HAP-1 (cell line): ENCODE results near the gene KIAA0753.
A peak's percentile ranks its signal among the peaks of the same experiment; 100 is the strongest.

Experiments
- DNase-seq, 2 experiments: peaks; one replicate each; pipeline ENCODE4 v3.0.0-alpha.2; 2016 to 2020; ENCODE audit warnings: low spot score in 2 of 2
- H3K27me3 ChIP-seq: fragments of 250-450 bp; sonication (Bioruptor Pico); 2 replicates; pipeline ENCODE4 v1.5.1; 2020; ENCODE audit warnings: low read depth, mild to moderate bottlenecking, moderate library complexity
- H3K36me3 ChIP-seq: fragments of 250-450 bp; sonication (Bioruptor Pico); replicated peaks from 2 replicates; pipeline ENCODE4 v1.5.1; 2020; ENCODE audit warnings: mild to moderate bottlenecking
- H3K4me1 ChIP-seq: fragments of 250-450 bp; sonication (Bioruptor Pico); 2 replicates; pipeline ENCODE4 v1.5.1; 2020; ENCODE audit warnings: mild to moderate bottlenecking
- H3K4me3 ChIP-seq: fragments of 250-450 bp; sonication (Bioruptor Pico); 2 replicates; pipeline ENCODE4 v1.5.1; 2020; ENCODE audit warnings: mild to moderate bottlenecking, moderate library complexity
- H3K9me3 ChIP-seq: fragments of 250-450 bp; sonication (Bioruptor Pico); 2 replicates; pipeline ENCODE4 v1.5.1; 2020; ENCODE audit warnings: mild to moderate bottlenecking, moderate library complexity
- in situ Hi-C: fragments of 300-500 bp; cut with MboI; formaldehyde crosslinking; loops from 3 replicates; pipeline ENCODE4 v1.14.3; 2020; ENCODE audit warnings: low sequenced_read_pairs, inconsistent platforms, mixed read lengths

Gene KIAA0753

DNA sequence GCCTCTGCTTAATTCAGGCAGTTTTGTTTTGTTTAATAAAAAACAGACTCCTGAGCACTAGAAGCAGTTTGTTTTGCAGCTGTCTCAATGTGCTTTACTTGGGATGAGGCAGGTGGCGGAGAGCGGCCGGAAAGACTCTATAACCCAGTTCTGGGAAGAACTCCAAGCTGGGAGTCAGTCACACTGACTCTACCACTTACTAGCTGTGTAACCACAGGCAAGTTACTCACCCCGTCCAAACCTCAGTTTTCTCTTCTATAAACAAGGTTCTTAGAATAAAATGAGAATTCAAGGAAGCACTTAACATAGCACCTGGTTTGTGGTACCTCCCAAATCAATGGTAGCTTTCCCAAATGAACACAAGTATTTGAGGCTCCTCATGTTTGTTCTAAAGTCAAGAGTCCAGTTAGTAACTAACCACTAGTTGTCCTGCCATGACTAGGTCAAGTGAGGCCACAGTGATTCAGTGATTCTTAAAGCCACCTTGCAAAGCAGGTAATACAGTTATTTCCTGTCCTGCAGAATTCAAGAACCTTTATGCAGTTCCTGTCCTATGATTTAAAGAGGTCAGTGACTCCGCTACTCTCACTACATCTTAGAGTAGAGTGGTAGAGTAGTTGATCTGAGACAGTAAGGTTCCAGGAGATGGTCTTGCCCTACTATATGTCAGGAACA is 3.1 kb upstream of the KIAA0753 start:
- in situ Hi-C loops = no loop called here
- H3K36me3 ChIP-seq = peaks cover 41% of the 10 kb centered on the region
- no peak for DNase-seq

GRCh38 chr17:6642592-6642991 is 2.1 kb upstream of the KIAA0753 start:
- in situ Hi-C loops = no loop called here
- Histone ChIP-seq H3K36me3 (peaks cover 31% of the 10 kb centered on the region), H3K4me3 (no peak overlapping the region), H3K4me1 (peaks cover 16% of the 10 kb centered on the region), H3K27me3 (no peaks in the 10 kb centered on the region), H3K9me3 (no peaks in the 10 kb centered on the region)
- DNase-seq = no peak

More for the DNA sequence above, 3.1 kb upstream of the KIAA0753 start:
- Histone ChIP-seq H3K4me3 (no peak overlapping the region), H3K27me3 (no peaks in the 10 kb centered on the region), H3K4me1 (peaks cover 16% of the 10 kb centered on the region), H3K9me3 (no peaks in the 10 kb centered on the region)

DNA sequence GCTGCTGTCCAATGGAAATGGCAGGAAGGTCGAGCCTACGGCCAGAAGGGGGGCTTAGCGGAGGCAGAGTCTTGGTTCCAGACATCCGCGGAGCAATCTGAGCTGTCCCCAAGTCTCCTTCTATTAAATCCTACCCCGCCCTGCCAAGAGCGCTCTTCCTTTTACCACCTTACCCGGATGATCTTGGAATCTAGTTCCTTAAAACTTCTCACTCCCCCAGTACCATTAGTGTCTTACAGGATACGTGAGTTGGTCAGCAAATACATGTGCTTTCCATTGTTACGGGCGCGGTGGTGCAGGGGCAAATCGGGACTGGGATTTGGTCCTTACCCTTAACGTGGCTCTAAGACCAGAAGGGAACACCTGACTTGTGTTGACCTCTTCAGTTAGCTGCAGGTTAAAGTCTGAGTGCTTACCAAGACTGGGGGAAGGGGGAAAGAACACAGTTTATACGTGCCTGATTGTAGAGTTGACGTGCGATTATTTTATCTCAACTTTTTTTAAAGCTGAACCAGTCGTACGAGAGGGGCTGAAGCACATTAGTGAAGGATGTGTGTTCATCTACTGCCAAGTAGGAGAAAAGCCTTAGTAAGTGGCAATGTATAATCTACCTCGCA is 844 bp upstream of the KIAA0753 start:
- H3K4me3 ChIP-seq = peak overlapping the region; percentile 77
- H3K36me3 ChIP-seq = peaks cover 27% of the 10 kb centered on the region
- peak; percentile 26 to 40 for DNase-seq
- in situ Hi-C loops = no loop called here
- peaks cover 16% of the 10 kb centered on the region for H3K4me1 ChIP-seq
- H3K27me3 ChIP-seq = no peaks in the 10 kb centered on the region
- no peaks in the 10 kb centered on the region for H3K9me3 ChIP-seq

- in situ Hi-C loops = no loop called here
- Histone ChIP-seq H3K4me1 (peaks cover 14% of the 10 kb centered on the region), H3K36me3 (peaks cover 25% of the 10 kb centered on the region), H3K27me3 (no peaks in the 10 kb centered on the region), H3K4me3 (peak overlapping the region; percentile 77), H3K9me3 (no peaks in the 10 kb centered on the region)
- DNase-seq = peak in 1 of 2 experiments; percentile 58
Measured at GRCh38 chr17:6639586-6640535, 650 bp downstream of the KIAA0753 start.

GRCh38 chr17:6639014-6639585 is 1.4 kb downstream of the KIAA0753 start:
- peak overlapping the region; percentile 77 for H3K4me3 ChIP-seq
- DNase-seq = no peak
- peaks cover 18% of the 10 kb centered on the region for H3K36me3 ChIP-seq
- H3K27me3 ChIP-seq = no peaks in the 10 kb centered on the region
- H3K4me1 ChIP-seq = peaks cover 14% of the 10 kb centered on the region
- in situ Hi-C loops = no loop called here
- H3K9me3 ChIP-seq = no peaks in the 10 kb centered on the region

DNA sequence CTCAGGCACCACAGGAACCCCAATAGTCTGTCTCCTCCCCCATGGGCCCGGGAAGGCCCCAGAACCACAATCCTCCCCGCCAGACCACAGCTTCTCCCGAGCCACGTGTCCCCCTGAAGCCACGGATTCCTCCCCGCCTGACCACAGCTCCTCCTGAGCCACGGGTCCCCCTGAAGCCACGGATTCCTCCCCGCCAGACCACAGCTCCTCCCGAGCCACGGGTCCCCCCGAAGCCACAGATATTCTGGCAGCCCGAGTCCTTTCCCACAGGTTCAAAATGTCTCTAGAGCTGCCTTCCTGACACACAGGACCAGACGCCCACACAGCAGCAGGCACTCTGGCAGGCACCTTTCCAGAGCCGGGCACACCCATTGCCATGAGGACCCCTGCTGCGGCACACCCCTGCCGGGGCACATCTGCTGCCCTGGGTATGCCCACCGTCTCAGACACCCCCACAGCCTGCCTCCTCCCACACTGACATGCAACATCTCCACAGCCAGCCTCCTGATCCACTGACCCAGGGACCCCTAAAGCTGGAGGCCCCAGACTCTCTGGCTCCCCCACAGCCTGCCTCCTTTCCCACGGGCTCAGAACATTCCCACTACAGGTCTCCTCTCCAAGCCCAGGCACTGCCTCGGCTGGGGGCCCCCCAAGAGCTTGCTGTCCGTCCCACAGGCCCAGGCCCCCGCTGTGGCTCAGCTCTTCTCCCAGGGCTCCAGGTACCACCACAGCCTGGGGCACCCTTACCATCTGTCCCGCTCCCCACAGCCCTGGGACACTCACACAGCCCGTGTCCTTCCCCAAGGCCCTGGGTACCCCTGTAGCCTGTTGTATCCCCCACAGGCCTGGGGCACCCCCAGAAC is 2.2 kb downstream of the KIAA0753 start:
- H3K27me3 ChIP-seq = no peaks in the 10 kb centered on the region
- DNase-seq = no peak
- H3K36me3 ChIP-seq = peaks cover 17% of the 10 kb centered on the region
- H3K9me3 ChIP-seq = no peaks in the 10 kb centered on the region
- peaks cover 14% of the 10 kb centered on the region for H3K4me1 ChIP-seq
- H3K4me3 ChIP-seq = no peak overlapping the region
- in situ Hi-C loops = no loop called here

DNA sequence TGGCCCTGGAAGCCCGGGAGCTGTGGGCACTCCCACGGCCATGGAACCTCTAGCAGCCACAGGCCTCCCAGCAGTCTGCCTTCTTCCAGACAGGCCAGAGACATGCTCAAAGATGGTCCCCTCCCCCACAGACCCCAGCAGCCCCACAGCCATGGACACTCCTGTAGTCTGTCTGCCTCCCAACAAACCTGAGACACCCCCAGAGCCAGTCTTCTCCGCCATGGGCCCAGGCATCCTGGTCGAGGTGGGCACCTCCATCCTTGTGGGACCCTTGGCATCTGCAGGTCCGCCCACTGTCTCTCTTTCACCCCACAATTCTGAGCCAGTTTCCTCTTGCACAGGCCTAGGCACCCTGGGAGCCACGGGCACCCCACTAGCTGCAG is 3.1 kb downstream of the KIAA0753 start:
- Histone ChIP-seq H3K4me3 (no peak overlapping the region), H3K4me1 (peaks cover 6% of the 10 kb centered on the region), H3K27me3 (no peaks in the 10 kb centered on the region), H3K9me3 (no peaks in the 10 kb centered on the region), H3K36me3 (peaks cover 17% of the 10 kb centered on the region)
- DNase-seq = no peak
- in situ Hi-C loops = no loop called here

- Histone ChIP-seq H3K4me3 (no peak overlapping the region), H3K9me3 (no peaks in the 10 kb centered on the region), H3K36me3 (peaks cover 21% of the 10 kb centered on the region), H3K27me3 (no peaks in the 10 kb centered on the region), H3K4me1 (peaks cover under 1% of the 10 kb centered on the region; the same call in 1 of the 2 replicates)
- in situ Hi-C loops = no loop called here
- no peak for DNase-seq
Measured at GRCh38 chr17:6636616-6637457, 3.7 kb downstream of the KIAA0753 start.

- Histone ChIP-seq H3K9me3 (no peaks in the 10 kb centered on the region), H3K4me3 (no peak overlapping the region), H3K27me3 (no peaks in the 10 kb centered on the region), H3K4me1 (no peaks in the 10 kb centered on the region), H3K36me3 (peaks cover 29% of the 10 kb centered on the region)
- in situ Hi-C loops = no loop called here
- no peak for DNase-seq
Measured at GRCh38 chr17:6636105-6636504, 4.4 kb downstream of the KIAA0753 start.

DNA sequence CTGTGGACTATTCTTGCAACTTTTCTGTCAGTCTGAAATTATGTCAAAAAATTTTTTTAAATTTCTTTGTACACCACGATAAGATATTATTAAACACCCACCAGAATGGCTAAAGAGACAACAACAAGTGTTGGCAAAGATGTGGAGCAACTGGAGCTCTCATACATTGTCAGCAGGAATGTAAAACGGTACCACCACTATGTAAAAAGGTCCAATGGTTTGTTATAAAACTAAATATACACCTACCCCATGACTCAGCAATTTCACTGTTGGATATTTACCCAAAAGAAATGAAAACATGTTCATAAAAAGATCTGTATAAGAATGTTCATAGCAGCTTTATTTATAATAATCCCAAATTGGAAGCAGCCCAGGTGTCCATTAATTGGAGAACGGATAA is 7.2 kb downstream of the KIAA0753 start:
- H3K9me3 ChIP-seq = no peaks in the 10 kb centered on the region
- H3K4me1 ChIP-seq = no peaks in the 10 kb centered on the region
- in situ Hi-C loops = no loop called here
- no peak for DNase-seq
- no peak overlapping the region for H3K4me3 ChIP-seq
- peaks cover 37% of the 10 kb centered on the region for H3K36me3 ChIP-seq
- no peaks in the 10 kb centered on the region for H3K27me3 ChIP-seq

- in situ Hi-C loops = no loop called here
- Histone ChIP-seq H3K4me3 (no peak overlapping the region), H3K36me3 (peaks cover 41% of the 10 kb centered on the region), H3K4me1 (no peaks in the 10 kb centered on the region), H3K27me3 (no peaks in the 10 kb centered on the region), H3K9me3 (no peaks in the 10 kb centered on the region)
- DNase-seq = no peak
Measured at GRCh38 chr17:6632530-6632929, 8.0 kb downstream of the KIAA0753 start.

GRCh38 chr17:6630390-6630789 is 10.1 kb downstream of the KIAA0753 start:
- Histone ChIP-seq H3K4me3 (no peak overlapping the region), H3K27me3 (no peaks in the 10 kb centered on the region), H3K4me1 (no peaks in the 10 kb centered on the region), H3K9me3 (no peaks in the 10 kb centered on the region), H3K36me3 (peaks cover 51% of the 10 kb centered on the region)
- in situ Hi-C loops = no loop called here
- DNase-seq = no peak
